GM12892 (cell line): ENCODE results near the gene KIF16B.

Experiments used
- POLR2A ChIP-seq: IDR thresholded peaks from 2 replicates; pipeline ENCODE4 v1.6.1; 2011; ENCODE audit warnings: low read depth, low read length, control low read depth
- POLR2AphosphoS5 ChIP-seq: IDR thresholded peaks from 2 replicates; pipeline ENCODE4 v1.6.1; 2011; ENCODE audit warnings: low read depth, low read length, control low read depth

GRCh38 chr20:16270314-16270931 is 302.8 kb downstream of the KIF16B start:
- no peak for TF ChIP-seq POLR2A
- TF ChIP-seq POLR2AphosphoS5 = no peak
